Mesenchymal stem cell (in vitro differentiated cells and primary cell): Measurements from ENCODE around the gene IFFO2.

Experiments
- DNase-seq: peaks from one replicate; pipeline ENCODE4 v3.0.0-alpha.2; 2013
- H2AFZ ChIP-seq: one replicate; pipeline ENCODE4 v1.6.1; 2013; ENCODE audit warnings: low read depth, mild to moderate bottlenecking, control low read depth, inconsistent platforms, low read length, moderate library complexity
- H2AK5ac ChIP-seq: 2 replicates; pipeline ENCODE4 v1.6.1; 2013; ENCODE audit warnings: low read length, moderate library complexity, mild to moderate bottlenecking, inconsistent platforms; ENCODE audit not compliant: severe bottlenecking
- H2BK120ac ChIP-seq: one replicate; pipeline ENCODE4 v1.6.1; 2013; ENCODE audit warnings: low read depth, mild to moderate bottlenecking, inconsistent platforms, low read length, moderate library complexity
- H2BK12ac ChIP-seq, 2 experiments: one replicate each; pipeline ENCODE4 v1.6.1; 2013; ENCODE audit warnings: inconsistent platforms in 2 of 2, low read length in 2 of 2, mild to moderate bottlenecking in 2 of 2, moderate library complexity in 2 of 2, control low read depth in 1 of 2
- H2BK15ac ChIP-seq: one replicate; pipeline ENCODE4 v1.6.1; 2013; ENCODE audit warnings: mild to moderate bottlenecking, low read depth, inconsistent platforms; ENCODE audit not compliant: poor library complexity, severe bottlenecking
- H2BK5ac ChIP-seq: 2 replicates; pipeline ENCODE4 v1.6.1; 2013; ENCODE audit warnings: low read depth, mild to moderate bottlenecking, low read length, control low read depth, inconsistent platforms; ENCODE audit not compliant: poor library complexity, severe bottlenecking
- H3K14ac ChIP-seq, 2 experiments: one replicate each; pipeline ENCODE4 v1.6.1; 2013; ENCODE audit warnings: inconsistent platforms in 2 of 2, low read length in 2 of 2, control low read depth in 1 of 2, mild to moderate bottlenecking in 1 of 2, moderate library complexity in 1 of 2
- H3K18ac ChIP-seq, 2 experiments: one replicate each; pipeline ENCODE4 v1.6.1; 2013; ENCODE audit warnings: inconsistent platforms in 2 of 2, low read length in 2 of 2, control low read depth in 1 of 2, low read depth in 1 of 2, mild to moderate bottlenecking in 1 of 2
- H3K23ac ChIP-seq, 2 experiments: one replicate each; pipeline ENCODE4 v1.6.1; 2013; ENCODE audit warnings: inconsistent platforms in 2 of 2, low read length in 2 of 2, mild to moderate bottlenecking in 2 of 2, moderate library complexity in 2 of 2, control low read depth in 1 of 2
- H3K27ac ChIP-seq: 2 replicates; pipeline ENCODE4 v1.5.1; 2013; ENCODE audit warnings: mild to moderate bottlenecking, moderate library complexity, low read length, control low read depth, inconsistent platforms; ENCODE audit not compliant: poor library complexity, severe bottlenecking
- H3K27me3 ChIP-seq, 2 experiments: 2 replicates each; pipeline versions ENCODE4 v1.6.1 to v1.7.0; 2013; ENCODE audit warnings: low read length in 2 of 2, mild to moderate bottlenecking in 2 of 2, moderate library complexity in 2 of 2, control low read depth in 1 of 2, inconsistent platforms in 1 of 2; ENCODE audit not compliant: control insufficient read depth in 1 of 2, insufficient read depth in 1 of 2
- H3K36me3 ChIP-seq, 2 experiments: 2 replicates each; pipeline versions ENCODE4 v1.6.1 to v1.7.0; 2013; ENCODE audit warnings: low read length in 2 of 2, control low read depth in 1 of 2, inconsistent platforms in 1 of 2, low read depth in 1 of 2, mild to moderate bottlenecking in 1 of 2; ENCODE audit not compliant: insufficient read depth in 2 of 2, control insufficient read depth in 1 of 2
- H3K4ac ChIP-seq, 2 experiments: one replicate each; pipeline ENCODE4 v1.6.1; 2013; ENCODE audit warnings: inconsistent platforms in 2 of 2, low read length in 2 of 2, mild to moderate bottlenecking in 2 of 2, moderate library complexity in 2 of 2, control low read depth in 1 of 2, low read depth in 1 of 2
- H3K4me1 ChIP-seq: 2 replicates; pipeline ENCODE4 v1.6.1; 2013; ENCODE audit warnings: low read depth, low read length, control low read depth; ENCODE audit not compliant: control insufficient read depth, insufficient read depth
- H3K4me2 ChIP-seq: 2 replicates; pipeline ENCODE4 v1.6.1; 2013; ENCODE audit warnings: low read length, mild to moderate bottlenecking, inconsistent platforms; ENCODE audit not compliant: poor library complexity, severe bottlenecking
- H3K4me3 ChIP-seq, 2 experiments: 2 replicates each; pipeline versions ENCODE4 v1.5.1 to v1.7.0; 2013; ENCODE audit warnings: low read length in 2 of 2, mild to moderate bottlenecking in 2 of 2, control low read depth in 1 of 2, low read depth in 1 of 2; ENCODE audit not compliant: insufficient read depth in 1 of 2
- H3K79me1 ChIP-seq: replicated peaks from 2 replicates; pipeline ENCODE4 v1.6.1; 2013; ENCODE audit warnings: mild to moderate bottlenecking, control low read depth, low read length, inconsistent platforms; ENCODE audit not compliant: poor library complexity, severe bottlenecking
- H3K9ac ChIP-seq: 2 replicates; pipeline ENCODE4 v1.7.0; 2013; ENCODE audit warnings: mild to moderate bottlenecking, low read length, moderate library complexity
- H3K9me3 ChIP-seq: 2 replicates; pipeline ENCODE4 v1.7.0; 2013; ENCODE audit warnings: mild to moderate bottlenecking, low read length; ENCODE audit not compliant: control insufficient read depth
- H4K8ac ChIP-seq: one replicate; pipeline ENCODE4 v1.6.1; 2013; ENCODE audit warnings: inconsistent platforms, mild to moderate bottlenecking, low read length, moderate library complexity
- H4K91ac ChIP-seq: one replicate; pipeline ENCODE4 v1.6.1; 2013; ENCODE audit warnings: mild to moderate bottlenecking, low read length, inconsistent platforms
- WGBS: methylation state at CpG from one replicate; pipeline ENCODE4 v1.1.7; 2013; ENCODE audit warnings: mixed read lengths; 5-methylcytosine and 5-hydroxymethylcytosine counted together

Gene IFFO2

DNA sequence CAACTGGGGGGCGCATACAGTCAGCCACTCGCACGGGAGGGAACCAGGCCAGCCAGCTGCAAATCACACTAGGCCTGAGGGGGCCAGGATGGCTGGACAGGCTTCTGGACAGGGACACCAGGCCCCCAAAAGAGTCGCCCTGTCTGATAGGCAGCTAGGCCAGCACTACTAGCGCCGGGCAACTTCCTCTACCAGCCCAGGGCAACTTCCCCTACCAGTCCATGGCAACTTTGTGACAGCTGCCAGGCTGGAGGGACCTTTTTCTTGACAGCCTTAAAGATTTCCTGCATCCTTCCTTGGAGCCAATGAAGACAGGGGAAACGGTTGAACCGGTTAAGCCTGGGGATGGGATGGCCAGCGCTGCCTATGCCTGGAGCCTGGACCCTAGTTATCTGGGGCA is 5.1 kb downstream of the IFFO2 start:
- H3K4me2 ChIP-seq = no peak overlapping the region
- no peaks in the 10 kb centered on the region for H3K9me3 ChIP-seq
- H3K79me1 ChIP-seq = peaks cover 3% of the 10 kb centered on the region
- H2BK5ac ChIP-seq = no peak overlapping the region
- H3K4me3 ChIP-seq = no peak overlapping the region
- peak overlapping the region; percentile 91 for H2BK120ac ChIP-seq
- H3K36me3 ChIP-seq = peaks cover 0 to 4% of the 10 kb centered on the region in 2 experiments
- peak overlapping the region; percentile 24 for H4K8ac ChIP-seq
- peak overlapping the region; percentile 2 to 70 for H2BK12ac ChIP-seq
- no peak overlapping the region for H2BK15ac ChIP-seq
- peak overlapping the region in 1 of 2 experiments; percentile 2 for H3K23ac ChIP-seq
- peak overlapping the region; percentile 83 for H3K9ac ChIP-seq
- peak overlapping the region; percentile 22 to 49 for H3K4ac ChIP-seq
- H3K14ac ChIP-seq = peak overlapping the region in 1 of 2 experiments; percentile 37
- no peak for DNase-seq
- peak overlapping the region; percentile 12 for H4K91ac ChIP-seq
- no peaks in the 10 kb centered on the region for H3K27me3 ChIP-seq
- WGBS = 79% methylated on average over 9 of the region's 9 CpGs
- peak overlapping the region; percentile 1 for H3K27ac ChIP-seq
- H2AK5ac ChIP-seq = peak overlapping the region; percentile 11
- H2AFZ ChIP-seq = no peak overlapping the region
- peak overlapping the region; percentile 87 to 95 for H3K18ac ChIP-seq
- H3K4me1 ChIP-seq = peaks cover 64% of the 10 kb centered on the region

DNA sequence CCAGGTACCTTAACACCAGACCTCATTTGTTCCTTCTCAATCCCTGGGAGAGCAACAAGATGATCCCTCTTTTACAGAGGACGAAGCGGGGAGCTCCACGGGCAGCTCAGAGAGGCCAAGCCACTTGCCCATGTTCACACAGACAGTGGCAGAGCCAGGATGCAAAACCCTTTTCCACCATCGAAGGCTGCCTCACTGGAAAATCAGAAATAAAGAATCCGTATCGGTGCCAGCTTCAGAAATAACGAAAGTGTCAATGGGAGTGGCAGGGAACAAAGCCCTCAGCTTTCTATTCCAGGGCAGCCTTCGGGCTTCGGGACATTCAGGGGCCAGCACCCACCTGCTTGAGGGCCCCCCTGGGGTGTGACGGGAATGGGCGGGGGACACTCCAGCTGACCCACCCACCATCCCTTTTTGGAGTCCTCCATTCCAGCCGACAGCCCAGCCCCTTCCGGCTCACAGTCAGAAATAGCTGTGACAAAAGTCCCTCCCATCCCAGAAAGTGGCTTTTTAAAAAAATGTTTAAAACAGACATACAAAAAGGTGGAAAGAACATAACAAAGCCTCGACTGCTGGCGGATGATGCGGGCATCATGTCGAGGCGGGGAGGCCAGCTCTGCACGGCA is 6.0 kb downstream of the IFFO2 start:
- H3K27me3 ChIP-seq = no peaks in the 10 kb centered on the region
- H3K27ac ChIP-seq = peak overlapping the region; percentile 89
- peak overlapping the region in 1 of 2 experiments; percentile 71 for H3K4me3 ChIP-seq
- H3K9ac ChIP-seq = peak overlapping the region; percentile 83
- H3K23ac ChIP-seq = peak overlapping the region in 1 of 2 experiments; percentile 80
- H4K91ac ChIP-seq = peak overlapping the region; percentile 96
- DNase-seq = no peak
- 48% methylated on average over 19 of the region's 19 CpGs for WGBS
- H4K8ac ChIP-seq = peak overlapping the region; percentile 90
- H3K18ac ChIP-seq = peak overlapping the region; percentile 95 to 98
- H3K79me1 ChIP-seq = peaks cover 3% of the 10 kb centered on the region
- peak overlapping the region; percentile 91 for H2BK120ac ChIP-seq
- peak overlapping the region; percentile 95 for H2BK15ac ChIP-seq
- H3K36me3 ChIP-seq = peaks cover 0 to 4% of the 10 kb centered on the region in 2 experiments
- peak overlapping the region; percentile 94 for H2AK5ac ChIP-seq
- H2AFZ ChIP-seq = peak overlapping the region; percentile 20
- H2BK5ac ChIP-seq = peak overlapping the region; percentile 95
- H3K4me2 ChIP-seq = peak overlapping the region; percentile 43
- peak overlapping the region in 1 of 2 experiments; percentile 21 for H3K14ac ChIP-seq
- H2BK12ac ChIP-seq = peak overlapping the region; percentile 34 to 96
- H3K9me3 ChIP-seq = no peaks in the 10 kb centered on the region
- H3K4me1 ChIP-seq = peaks cover 66% of the 10 kb centered on the region
- H3K4ac ChIP-seq = peak overlapping the region; percentile 88 to 98

DNA sequence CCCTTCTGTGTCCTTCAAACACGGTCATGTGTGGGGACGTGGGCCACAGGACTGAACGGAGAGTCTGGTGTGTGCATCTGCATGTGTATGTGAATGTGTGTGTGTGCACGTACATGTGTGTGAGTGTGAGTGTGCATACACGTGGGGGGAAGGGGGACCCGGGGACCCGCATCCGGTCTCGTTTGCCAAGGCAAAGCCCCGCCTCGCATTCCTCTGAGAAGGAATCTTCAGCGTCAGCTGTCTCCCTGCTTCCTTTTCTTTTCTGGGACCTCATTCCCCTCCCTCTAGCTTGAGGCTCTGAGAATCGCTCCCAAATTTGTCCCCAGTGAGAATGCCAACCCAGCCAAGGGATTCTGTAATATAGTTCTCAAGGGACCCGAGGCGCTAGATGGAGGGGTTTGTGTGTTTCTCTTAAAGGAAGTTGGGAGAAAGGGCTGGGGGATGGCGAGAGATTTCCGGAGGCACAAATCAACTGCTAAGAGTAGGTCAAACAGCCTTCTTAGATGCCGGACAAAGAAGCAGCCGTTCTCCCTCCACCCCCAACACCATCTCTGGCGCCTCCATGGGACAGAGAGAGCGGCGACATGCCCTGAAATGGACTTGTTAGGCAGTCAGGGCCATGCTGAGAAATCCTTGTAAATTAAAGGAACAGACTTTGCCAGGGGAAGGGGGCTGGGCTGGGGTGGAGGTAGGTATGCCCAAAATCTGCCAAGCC is 6.6 kb downstream of the IFFO2 start:
- Histone ChIP-seq H3K27me3 (no peaks in the 10 kb centered on the region), H2AK5ac (peak overlapping the region; percentile 94), H3K4me1 (peaks cover 73% of the 10 kb centered on the region), H3K36me3 (peaks cover 0 to 4% of the 10 kb centered on the region in 2 experiments), H3K9me3 (no peaks in the 10 kb centered on the region), H2BK5ac (peak overlapping the region; percentile 95), H3K4me2 (peak overlapping the region; percentile 43), H3K27ac (peak overlapping the region; percentile 89), H2BK12ac (peak overlapping the region; percentile 60 to 99), H3K4me3 (peak overlapping the region in 1 of 2 experiments; percentile 71), H3K9ac (peak overlapping the region; percentile 83), H3K18ac (peak overlapping the region; percentile 95 to 98), H3K79me1 (peaks cover 3% of the 10 kb centered on the region), H2BK120ac (peak overlapping the region; percentile 91), H4K8ac (peak overlapping the region; percentile 90), H3K23ac (peak overlapping the region in 1 of 2 experiments; percentile 80), H3K14ac (peak overlapping the region in 1 of 2 experiments; percentile 89), H4K91ac (peak overlapping the region; percentile 96), H3K4ac (peak overlapping the region; percentile 95 to 98), H2AFZ (peak overlapping the region; percentile 29), H2BK15ac (peak overlapping the region; percentile 94)
- 8% methylated on average over 11 of the region's 22 CpGs for WGBS
- DNase-seq = peak; percentile 80
